HG02981 (cell line): ENCODE measurements around the gene ACBD5.
"Not testable (repeated sequence)": the region's sequence is repeated elsewhere in the genome, so short reads cannot be mapped to it uniquely, and the experiment has no call there.

ENCODE experiments used
- ATAC-seq: cut with Tn5 transposase; IDR thresholded peaks from one replicate; pipeline ENCODE4 v1.9.1; 2021; ENCODE audit warnings: mild to moderate bottlenecking, moderate library complexity; ENCODE audit not compliant: unreplicated experiment

ACBD5 gene, protein sequence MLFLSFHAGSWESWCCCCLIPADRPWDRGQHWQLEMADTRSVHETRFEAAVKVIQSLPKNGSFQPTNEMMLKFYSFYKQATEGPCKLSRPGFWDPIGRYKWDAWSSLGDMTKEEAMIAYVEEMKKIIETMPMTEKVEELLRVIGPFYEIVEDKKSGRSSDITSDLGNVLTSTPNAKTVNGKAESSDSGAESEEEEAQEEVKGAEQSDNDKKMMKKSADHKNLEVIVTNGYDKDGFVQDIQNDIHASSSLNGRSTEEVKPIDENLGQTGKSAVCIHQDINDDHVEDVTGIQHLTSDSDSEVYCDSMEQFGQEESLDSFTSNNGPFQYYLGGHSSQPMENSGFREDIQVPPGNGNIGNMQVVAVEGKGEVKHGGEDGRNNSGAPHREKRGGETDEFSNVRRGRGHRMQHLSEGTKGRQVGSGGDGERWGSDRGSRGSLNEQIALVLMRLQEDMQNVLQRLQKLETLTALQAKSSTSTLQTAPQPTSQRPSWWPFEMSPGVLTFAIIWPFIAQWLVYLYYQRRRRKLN

DNA sequence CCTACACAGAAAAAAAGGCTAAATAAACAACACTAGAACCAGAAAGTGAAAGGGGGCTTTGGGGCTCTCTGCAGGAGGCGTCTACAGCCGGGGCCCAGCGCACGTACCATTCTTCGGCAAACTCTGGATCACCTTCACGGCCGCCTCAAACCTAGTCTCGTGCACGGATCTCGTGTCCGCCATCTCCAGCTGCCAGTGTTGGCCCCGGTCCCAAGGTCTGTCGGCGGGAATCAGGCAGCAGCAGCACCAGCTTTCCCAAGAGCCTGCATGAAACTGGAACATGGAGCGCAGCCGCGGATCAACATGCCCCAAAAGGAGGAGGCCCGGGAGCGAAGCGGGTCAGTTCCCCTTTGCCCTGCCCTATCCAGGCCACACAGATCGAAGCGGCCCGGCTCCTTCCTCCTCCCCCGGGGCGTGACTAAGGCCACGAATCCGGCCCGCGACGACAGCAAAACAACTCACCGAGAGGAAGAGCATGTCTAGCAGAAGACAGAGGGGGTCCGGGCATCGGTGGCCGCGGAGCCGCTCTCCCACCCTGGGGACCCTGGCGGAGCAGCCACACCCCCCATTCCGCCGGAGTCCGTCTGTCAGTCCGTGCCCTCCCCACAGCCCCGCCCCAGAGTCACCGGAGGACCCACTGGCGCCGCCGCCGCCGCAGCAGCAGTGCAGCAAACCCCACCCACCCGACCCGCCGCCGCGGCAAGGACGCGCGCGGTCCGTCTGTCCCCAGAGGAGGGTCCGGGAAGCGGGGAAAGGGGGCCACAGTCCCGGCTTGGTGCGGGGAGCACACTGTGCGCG, at the start of gene ACBD5:
Gene ACBD5 (minus strand): TSS at position 586 of the 798 bp plus-strand sequence. CDS start 109 bp downstream, at position 477.
- peak; percentile 40 for ATAC-seq

DNA sequence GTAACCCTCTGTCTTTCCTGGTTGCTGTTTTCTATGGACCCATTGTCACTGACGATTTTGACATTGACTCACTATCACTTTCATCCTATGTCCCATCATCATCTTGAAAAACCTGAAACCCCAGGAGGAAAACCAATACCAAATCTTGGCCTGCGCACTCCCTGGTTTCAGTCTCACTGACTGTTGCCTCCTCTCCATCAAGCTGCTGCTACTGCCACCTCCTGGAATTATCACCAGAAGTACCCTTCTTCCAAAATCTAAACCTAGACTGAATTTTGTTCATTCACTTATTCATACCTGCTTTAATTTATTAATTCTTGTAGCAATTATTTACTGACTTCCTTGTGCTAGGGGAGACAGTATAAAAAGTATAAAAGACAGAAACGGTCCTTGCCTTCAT, 44.5 kb upstream of the ACBD5 start:
- no peak for ATAC-seq

DNA sequence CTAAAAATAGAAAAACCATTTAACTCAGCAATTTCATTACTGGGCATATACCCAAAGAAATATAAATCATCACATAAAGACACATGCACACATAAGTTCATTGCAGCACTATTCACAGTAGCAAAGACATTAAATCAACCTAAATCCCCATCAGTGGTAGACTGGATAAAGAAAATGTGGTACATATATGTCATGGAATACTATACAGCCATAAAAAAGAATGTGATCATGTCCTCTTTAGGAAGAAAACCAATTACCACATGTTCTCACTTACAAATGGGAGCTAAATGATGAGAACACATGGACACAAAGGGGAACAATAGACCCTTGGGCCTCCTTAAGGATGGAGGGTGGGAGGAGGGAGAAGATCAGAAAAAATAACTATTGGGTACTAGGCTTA, 36.0 kb upstream of the ACBD5 start:
- ATAC-seq = no peak

DNA sequence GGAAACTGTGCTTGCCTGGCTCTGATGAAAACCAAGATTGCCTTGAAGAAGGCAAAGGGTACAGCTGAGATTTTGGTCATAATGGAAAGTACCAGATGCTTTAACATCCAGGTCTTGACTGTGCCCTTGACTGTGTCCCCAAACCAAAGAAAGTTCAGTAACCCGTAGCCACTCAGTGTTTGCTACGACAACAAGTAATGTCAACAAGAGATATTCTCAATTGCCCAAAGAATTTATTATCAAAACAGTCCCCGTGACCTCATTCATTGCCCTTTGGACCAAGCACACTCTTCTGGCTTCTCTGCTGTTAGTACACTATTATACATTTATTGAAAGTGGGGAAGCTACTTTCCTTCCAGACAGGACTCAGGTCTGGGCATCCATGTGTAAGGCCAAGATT, 25.4 kb upstream of the ACBD5 start:
- ATAC-seq = not testable (repeated sequence)

DNA sequence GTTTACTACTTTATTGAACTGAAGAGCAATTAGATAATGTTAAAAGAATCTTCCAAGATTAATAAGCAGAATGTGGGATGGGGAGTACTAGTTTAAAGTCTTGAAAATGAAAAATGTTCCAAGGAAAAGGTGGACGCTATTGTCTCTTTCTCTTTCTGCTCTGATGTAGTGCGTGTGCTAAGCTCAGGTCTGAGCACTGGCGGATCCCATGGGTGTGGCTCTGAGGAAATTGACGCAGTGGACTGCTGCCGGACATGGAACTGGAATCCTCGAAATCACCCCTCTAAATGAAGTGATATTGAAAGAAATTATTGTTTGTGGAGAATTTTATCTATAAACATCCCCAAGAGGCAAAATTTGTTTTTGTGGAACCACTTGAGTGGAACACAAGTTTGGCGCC, 22.2 kb upstream of the ACBD5 start:
- not testable (repeated sequence) for ATAC-seq

DNA sequence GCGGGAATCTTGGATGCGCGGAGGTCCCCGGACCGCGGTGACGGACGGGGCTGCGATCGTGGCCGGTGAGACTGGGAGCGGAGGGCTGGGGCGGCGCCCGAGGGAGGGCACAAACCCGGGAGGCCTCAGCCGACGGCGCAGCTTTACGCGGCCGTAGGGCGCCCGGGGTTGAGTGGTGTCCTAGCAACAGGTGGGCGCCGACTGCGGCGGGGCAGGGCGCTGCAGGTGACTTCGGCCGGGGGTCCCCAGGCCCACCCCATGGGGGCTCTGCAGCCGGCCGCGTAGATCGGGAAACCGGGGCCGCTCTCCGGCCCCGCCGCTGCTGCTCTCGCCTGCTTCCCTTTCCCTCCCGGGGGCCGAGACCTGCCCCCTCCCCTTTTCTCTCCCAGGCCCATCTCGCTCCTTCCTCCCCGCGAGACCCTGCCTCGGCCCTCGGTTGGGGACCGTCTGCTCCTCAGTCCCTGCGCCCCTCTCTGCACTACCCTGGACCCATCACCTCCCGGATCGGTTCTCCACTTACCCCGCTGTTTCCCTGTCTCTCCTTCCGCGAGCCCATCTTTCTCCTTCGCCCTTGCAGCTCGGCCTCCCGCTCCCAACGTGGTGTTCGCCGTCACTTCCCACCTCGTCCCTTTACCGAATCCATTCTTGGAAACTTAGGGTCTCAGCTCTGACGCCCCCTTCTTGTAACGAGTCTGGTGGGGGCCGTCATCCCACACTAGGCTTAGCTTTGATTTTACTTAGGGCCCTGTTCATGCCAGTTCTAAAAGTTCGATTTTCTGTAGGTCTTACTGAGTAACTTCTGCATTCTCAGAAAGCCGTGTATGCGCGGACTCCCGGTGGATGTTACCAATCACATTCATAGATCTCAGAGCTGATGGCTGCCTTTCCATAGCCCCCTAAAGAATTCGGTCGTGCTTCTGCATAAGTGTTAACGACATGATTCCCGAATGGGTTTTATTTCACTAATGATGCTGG, 18.5 kb upstream of the ACBD5 start:
- peak; percentile 53 for ATAC-seq

DNA sequence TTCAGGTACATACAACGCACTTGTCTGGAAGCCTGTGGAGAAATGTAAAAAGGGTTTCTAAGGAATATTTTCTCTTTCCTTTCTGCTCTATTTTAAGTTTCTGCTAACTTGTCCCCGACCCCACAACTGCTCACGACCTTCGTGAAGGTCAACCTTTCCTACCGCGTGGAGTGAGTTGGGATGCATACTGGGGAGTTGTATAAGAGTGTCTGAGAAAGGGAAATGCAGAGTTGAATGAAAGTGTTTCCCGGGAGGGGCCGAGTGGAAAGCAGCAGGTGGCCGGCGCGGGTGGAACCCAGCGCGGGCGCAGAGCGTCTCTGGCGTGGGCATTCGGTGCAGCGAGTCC, 17.9 kb upstream of the ACBD5 start:
- ATAC-seq = no peak

DNA sequence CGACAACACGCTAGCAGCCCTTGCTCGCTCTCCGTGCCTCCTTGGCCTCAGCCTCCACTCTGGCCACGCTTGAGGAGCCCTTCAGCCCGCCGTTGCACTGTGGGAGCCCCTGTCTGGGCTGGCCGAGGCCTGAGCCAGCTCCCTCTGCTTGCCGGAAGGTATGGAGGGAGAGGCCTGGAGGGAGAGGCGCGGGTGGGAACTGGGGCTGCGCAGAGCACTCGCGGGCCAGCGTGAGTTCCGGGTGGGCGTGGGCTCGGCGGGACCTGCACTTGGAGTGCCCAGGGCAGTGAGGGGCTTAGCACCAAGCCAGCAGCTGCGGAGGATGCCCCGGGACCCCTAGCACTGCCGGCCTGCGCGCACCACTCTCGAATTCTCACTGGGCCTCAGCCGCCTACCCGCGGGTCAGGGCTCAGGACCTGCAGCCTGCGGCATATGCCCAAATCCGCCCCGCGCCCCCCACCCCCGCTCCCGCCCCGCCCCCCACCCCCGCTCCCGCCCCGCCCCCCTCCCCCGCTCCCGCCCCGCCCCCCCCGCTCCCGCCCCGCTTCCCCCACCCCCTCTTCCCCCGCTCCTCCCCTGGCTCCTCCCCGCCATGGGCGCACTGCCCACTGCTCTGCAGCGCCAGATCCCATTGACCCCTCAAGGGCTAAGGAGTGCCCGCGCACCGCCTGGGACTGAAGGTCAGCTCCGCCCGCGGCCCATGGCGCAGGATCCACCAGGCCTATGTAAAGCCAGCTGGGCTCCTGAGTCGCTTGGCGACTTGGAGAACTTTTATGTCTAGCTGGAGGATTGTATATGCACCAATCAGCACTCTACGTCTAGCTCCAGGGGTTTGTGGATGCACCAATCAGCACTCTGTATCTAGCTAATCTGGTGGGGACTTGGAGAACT, 15.9 kb upstream of the ACBD5 start:
- no peak for ATAC-seq

DNA sequence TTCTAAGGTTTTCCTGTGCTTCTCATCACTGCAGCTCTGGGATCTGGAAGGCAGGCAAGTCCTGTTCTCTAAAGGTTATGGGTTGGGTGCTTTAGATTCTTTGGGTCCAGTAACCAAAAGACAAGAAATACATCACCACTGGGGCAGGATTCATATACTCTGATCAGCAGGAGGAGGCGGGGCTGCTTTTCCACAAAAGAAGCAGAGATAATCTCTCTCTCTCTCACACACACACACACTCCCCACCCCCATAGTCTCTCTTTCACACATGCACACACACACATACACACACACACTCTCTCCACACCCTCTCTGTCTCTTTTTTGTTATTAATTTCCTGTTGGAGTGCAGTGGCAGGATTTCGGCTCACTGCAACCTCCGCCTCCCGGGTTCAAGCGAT, 13.0 kb upstream of the ACBD5 start:
- no peak for ATAC-seq

DNA sequence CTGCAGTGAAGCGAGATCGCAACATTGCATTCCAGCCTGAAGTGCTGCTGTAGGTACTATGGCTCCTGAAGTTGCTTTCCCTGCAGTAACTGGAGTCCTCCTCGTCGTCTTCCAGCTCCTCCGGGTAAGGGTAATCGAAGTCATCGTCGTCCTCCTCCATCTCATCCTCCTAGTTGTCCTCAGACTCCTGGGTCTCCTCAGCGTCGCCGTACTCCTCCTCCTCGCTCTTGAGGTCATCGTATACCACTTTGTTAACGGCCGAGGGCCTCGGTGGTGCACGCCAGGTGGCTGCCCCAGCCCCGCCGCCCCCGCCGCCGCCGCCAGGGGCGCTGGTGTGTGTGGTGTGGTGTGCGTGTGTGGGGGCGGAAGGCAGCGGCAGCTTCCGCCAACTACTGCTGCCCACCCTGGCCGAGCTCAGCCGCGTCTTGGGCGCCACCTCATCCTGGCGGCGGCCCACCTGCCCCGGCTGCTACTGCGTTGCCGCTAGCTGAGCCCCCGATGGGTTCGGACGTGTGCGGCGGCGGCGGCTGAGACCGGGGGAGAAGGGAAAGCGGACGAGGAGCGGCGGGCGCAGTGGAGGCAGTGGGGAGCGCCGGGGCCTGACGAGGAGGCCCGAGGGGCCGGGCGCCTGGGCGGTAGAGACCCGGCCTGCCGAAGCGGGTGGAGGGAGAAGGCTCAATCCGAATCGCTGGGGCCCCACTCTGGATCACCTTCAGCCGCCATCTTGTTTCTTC, 11.8 kb upstream of the ACBD5 start:
- ATAC-seq = peak; percentile 100

DNA sequence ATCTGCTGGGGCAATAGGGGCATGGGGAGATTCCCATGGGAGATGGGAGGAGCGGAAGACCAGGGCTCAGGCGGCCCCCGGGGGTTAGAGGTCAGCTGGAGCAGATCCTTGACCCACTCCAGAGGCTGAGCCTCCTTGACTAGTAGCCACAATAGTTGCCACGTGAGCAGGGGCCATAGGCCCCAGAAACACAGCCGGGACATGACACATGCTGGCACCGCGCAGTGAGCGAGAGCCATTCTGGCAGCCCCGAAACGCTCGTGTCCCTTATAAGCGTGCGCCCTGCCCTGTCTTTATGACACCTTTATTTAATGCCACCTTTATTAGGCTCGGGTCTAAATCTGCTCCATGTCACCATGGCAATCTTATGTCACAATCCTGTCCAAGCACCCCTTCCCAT, 11.0 kb upstream of the ACBD5 start:
- ATAC-seq = no peak

DNA sequence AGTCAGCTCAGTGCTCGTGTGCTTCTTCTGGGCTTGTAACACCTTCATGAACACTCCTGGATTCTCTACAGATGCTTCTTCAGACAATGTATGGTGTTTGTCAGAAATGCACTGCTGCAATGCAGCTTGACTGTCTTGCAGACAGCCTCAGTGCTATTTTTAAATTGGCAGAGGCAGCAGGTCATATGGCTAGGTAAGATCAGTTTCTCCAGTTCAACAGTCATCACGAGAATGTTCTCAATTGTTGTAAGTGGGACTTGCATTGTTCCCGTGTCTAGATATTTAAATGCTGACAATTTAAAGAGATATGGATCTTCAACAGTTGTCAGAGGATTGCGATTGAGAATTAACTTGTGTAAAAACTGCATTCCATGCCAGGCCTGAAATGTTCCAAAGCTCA, 7.6 kb upstream of the ACBD5 start:
- ATAC-seq = no peak

DNA sequence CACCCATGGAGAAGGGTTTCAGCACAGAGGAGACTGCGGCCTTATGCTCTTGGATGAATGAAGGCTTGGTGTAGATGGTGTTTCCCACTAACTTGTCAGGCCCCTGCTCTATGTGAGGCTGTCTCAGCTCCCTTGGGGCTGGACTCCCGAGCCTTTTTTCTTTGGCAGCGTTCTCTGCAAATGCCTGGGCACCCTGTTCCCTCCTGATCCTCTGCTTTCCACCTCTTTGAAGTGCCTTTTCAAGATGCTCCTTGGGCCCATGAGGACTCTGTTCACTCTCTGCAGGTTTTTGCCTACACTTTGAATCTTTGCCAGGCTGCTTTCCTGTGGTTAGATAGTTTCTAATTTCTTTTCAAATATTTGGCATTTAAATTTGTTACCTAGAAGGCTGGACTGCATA, 6.8 kb upstream of the ACBD5 start:
- ATAC-seq = no peak

DNA sequence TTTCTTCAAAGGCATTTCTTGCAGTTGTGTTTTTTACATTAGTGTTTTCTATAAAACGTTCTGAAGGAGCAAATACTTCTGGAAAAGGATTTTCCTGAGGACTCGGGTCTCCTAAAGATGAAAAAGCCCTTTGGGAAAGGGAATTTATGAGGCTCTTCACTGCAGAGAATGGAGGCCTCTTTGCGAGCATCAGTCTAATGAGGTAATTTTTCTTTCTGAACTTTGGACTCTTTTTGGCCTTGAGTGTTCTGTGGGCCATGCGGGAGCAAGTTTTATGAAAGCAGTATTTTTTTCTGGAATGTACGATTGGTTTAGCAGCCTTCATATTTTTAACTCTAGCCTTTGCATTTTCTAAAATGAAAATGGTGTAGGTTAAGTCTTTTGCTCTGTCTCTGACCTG, 6.4 kb upstream of the ACBD5 start:
- no peak for ATAC-seq

DNA sequence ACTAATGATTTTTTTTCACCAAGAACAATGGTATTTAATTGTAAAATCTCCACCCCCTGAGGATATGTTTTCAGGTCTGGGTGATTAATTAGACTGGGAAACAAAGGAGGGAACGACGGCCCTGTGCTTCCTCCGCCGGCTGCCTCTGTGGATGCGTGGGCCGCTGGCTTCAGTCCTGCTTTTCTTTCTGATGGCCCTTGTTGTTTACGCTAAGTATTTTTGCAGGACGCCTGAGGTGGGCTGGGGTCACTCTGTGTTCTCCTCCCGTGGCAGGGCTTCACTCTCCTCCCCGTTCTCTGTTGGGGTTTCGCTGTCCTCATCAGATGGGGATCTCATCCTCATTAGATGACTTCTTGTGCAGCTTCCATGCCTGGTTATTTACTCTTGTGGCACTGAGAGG, 5.2 kb upstream of the ACBD5 start:
- ATAC-seq = no peak

DNA sequence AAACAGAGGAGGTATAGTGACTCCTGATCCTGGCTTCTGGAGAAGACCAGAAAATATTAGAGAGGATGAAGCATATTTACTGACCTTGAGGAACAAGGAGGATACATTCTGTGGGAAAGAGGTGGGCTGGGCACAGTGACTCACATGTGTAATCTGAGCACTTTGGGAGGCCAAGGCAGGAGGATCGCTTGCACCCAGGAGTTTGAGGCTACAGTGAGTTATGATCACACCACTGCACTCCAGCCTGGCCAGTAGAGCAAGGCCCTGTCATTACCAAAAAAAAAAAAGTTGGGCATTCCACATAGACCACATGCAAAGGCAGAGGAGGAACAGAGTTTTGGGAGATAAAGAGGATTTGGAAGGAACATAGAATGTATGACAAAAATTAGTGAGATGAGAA, 4.4 kb upstream of the ACBD5 start:
- no peak for ATAC-seq

DNA sequence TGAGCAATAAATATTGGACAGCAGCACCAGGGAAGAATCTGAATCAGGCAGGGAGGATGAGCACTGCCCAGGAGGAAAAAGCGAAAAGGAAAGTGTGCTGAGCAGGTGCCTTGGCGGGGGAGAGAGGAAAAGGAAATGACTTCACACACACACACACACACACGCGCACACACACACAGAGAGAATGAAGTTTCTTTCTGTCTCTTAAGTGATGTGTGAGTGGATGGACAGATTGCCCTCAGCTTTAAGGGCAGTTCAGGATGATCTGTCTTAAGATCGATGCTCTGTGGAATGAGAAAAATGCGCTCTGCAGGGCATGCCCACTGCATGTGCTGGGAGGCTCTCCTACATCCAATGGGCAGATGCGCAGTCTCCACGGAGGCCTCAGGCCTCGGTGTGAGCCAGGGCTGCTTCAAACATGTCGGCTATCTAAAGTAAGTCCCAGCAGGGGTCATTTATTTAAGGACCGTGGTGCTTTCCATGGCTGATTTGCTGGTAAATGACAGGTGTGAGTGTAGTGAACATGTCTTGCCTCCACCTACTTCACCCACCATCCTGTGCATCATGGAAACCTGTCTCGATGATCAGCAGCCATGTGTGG, 2.5 kb upstream of the ACBD5 start:
- no peak for ATAC-seq

DNA sequence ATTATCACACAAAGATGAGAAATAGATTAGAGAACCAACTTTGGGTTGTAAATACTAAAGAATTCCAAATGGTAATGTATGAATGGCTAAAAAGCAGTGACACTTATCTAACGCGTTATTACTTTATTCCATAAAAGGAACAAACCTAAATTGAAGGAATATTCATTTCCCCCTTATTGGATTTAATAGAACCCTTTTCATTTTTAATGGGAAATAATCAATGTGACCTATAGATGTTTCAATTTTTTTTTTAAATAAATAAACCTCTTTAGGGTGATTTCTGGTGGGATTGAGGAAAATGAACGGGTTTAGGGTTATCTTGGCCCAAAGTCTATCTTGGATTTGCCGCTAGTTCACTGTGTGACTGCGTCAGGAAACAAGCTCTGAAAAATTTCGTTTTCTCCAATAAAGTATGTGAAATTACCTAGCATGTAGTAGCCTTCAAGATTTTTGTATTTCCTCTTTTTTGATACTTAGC, 1.9 kb upstream of the ACBD5 start:
- no peak for ATAC-seq
